Heart left ventricle (tissue), 16 donors: Measurements from ENCODE around the gene RPRD1B. TPM values are rescaled to one million over a fixed set of nuclear protein-coding genes. Genes with fewer than 3 reads are reported as not detected.

Experiments used
- ATAC-seq, 4 donors: fragments of 200-7000 bp; cut with Tn5 transposase; one replicate each; pipeline ENCODE4 v1.9.1; 2020 to 2022; ENCODE audit warnings: moderate library complexity in 4 of 4, mild to moderate bottlenecking in 3 of 4, moderate number of reproducible peaks in 1 of 4
- DNase-seq, 5 donors: peaks; one replicate each; pipeline ENCODE4 v3.0.0-alpha.2; 2020
- H3K27ac ChIP-seq, 12 donors: fragments of 200-600 bp; sonication (generic) in 4 of 12; one replicate each; pipeline versions ENCODE4 v1.5.0 to v1.8.0; 2016 to 2022; ENCODE audit warnings: mild to moderate bottlenecking in 2 of 12
- H3K27me3 ChIP-seq, 9 donors: fragments of 200-600 bp; sonication (generic) in 2 of 9; one replicate each; pipeline versions ENCODE4 v1.5.1 to v1.8.0; 2016 to 2022; ENCODE audit warnings: mild to moderate bottlenecking in 3 of 9
- H3K36me3 ChIP-seq, 9 donors: fragments of 200-600 bp; sonication (generic) in 2 of 9; one replicate each; pipeline versions ENCODE4 v1.5.0 to v1.8.0; 2018 to 2022; ENCODE audit warnings: mild to moderate bottlenecking in 2 of 9
- H3K4me1 ChIP-seq, 12 donors: fragments of 200-600 bp; sonication (generic) in 4 of 12; one replicate each; pipeline versions ENCODE4 v1.5.0 to v1.8.0; 2016 to 2022; ENCODE audit warnings: mild to moderate bottlenecking in 3 of 12
- H3K4me3 ChIP-seq, 12 donors: fragments of 200-600 bp; sonication (generic) in 4 of 12; one replicate each; pipeline versions ENCODE4 v1.5.0 to v1.8.0; 2017 to 2022; ENCODE audit warnings: mild to moderate bottlenecking in 9 of 12, moderate library complexity in 4 of 12
- H3K9me3 ChIP-seq, 12 donors: fragments of 200-600 bp; sonication (generic) in 4 of 12; one replicate each; pipeline versions ENCODE4 v1.5.0 to v1.8.0; 2016 to 2022; ENCODE audit warnings: mild to moderate bottlenecking in 1 of 12
- CTCF ChIP-seq, 12 donors: fragments of 200-600 bp; sonication (generic) in 4 of 12; IDR thresholded peaks; one replicate each; pipeline versions ENCODE4 v1.5.0 to v1.8.0; 2018 to 2022; ENCODE audit warnings: antibody characterized with exemption in 12 of 12, mild to moderate bottlenecking in 5 of 12
- POLR2A ChIP-seq, 2 donors: fragments of 450-650 bp; IDR thresholded peaks; one replicate each; pipeline ENCODE4 v1.6.1; 2017; ENCODE audit warnings: antibody characterized with exemption in 2 of 2, mild to moderate bottlenecking in 2 of 2, moderate library complexity in 2 of 2
- WGBS, 4 donors: extraction: QIAGEN DNeasy Blood & Tissue Kit in 2 of 4; methylation state at CpG; one replicate each; pipeline versions ENCODE4 v1.1.5 to v1.1.7; 2013 to 2018; 5-methylcytosine and 5-hydroxymethylcytosine counted together
- intact Hi-C, 10 donors: fragments of 100-400 bp; cut with DNase I; formaldehyde crosslinking; loops; one replicate each; pipeline versions ENCODE4 v1.11.1 to v1.14.2; 2022
- polyA plus RNA-seq, 2 donors: library from polyadenylated mRNA; stranded (reverse); fragments of 200-250 nt; gene quantifications; one replicate each; pipeline ENCODE4 v1.2.3, GENCODE V29; 2013
- total RNA-seq, 9 donors: library from RNA; depleted of rRNA in 2 of 9; stranded (reverse); fragments of >200 nt in 2 of 9; fragmentation: NEBNext Ultra II Directional in 3 of 9; extraction: Animal tissue kit (Norgen Biotek cat#: 25700) in 3 of 9; gene quantifications; one replicate each; pipeline versions ENCODE4 v1.1.0 to v1.2.4, GENCODE V29; 2016 to 2023
- donor health status: ischemic (EF 13 %, LVEDD 7.1; RV severe dilation, severe dysfunction).
- donor health status: healthy with polysubstance abuse.
- donor health status: DM: no; HTN: yes; CAD: no.
- donor health status: DM: no; HTN: no; CAD: no.
- donor health status: ischemic (EF 25% LVEDD 6.9; RV normal size, moderate dysfunction).
- donor health status: ischemic (EF 25% LVEDD 5.7; RV mildly dilated, moderate dysfunction).
- donor health status: healthy.
- donor health status: DM: yes; HTN: yes; CAD: no.
- donor health status: ischemic (EF 35%, LVEDD 5.7; RV mildly dilated, moderate dysfunction).
- donor health status: nonischemic (EF 11% LVEDD 7.7; RV severe dilation, severe dysfunction).
- donor health status: DM: yes; HTN: yes; CAD: no.
- donor health status: PGD.
- donor health status: ischemic (EF 29% LVEDD 5.4; RV normal size, mild dysfunction).
- donor health status: nonischemic (EF 23%, LVEDD 6.1; RV moderate dilation, normal function).

Gene RPRD1B
- total and polyA plus RNA-seq, 11 donors: 9.1 to 60.2 (median 41.8) TPM

GRCh38 chr20:38011696-38012095, 21.9 kb upstream of the RPRD1B start:
- no peaks in the 10 kb centered on the region for H3K27me3 ChIP-seq
- ATAC-seq (no peak), DNase-seq (no peak)
- 94 to 98% (median 97%) methylated on average over 5 of the region's 5 CpGs for WGBS, 4 donors
- peaks cover 0 to 58% (median 46%) of the 10 kb centered on the region in 9 donors for H3K36me3 ChIP-seq
- H3K4me1 ChIP-seq: peaks cover 0 to 14% (median 0%) of the 10 kb centered on the region in 12 donors
- TF ChIP-seq POLR2A (IDR thresholded peaks at IDR 0.05): no peak
- TF ChIP-seq CTCF (IDR thresholded peaks at IDR 0.05): no peak
- no peak overlapping the region for H3K4me3 ChIP-seq
- no peaks in the 10 kb centered on the region for H3K9me3 ChIP-seq
- no peak overlapping the region for H3K27ac ChIP-seq
- intact Hi-C loops: no loop called here

- WGBS, 4 donors: 86 to 89% (median 88%) methylated on average over 8 of the region's 8 CpGs
- no peak for ATAC-seq
Observed at GRCh38 chr20:38012332-38012731, 21.2 kb upstream of the RPRD1B start.

GRCh38 chr20:38013887-38014286, 19.7 kb upstream of the RPRD1B start:
- 64 to 75% (median 70%) methylated on average over 2 of the region's 2 CpGs for WGBS, 4 donors
- TF ChIP-seq POLR2A (IDR thresholded peaks at IDR 0.05) (no peak), CTCF (IDR thresholded peaks at IDR 0.05) (no peak)
- ATAC-seq (no peak), DNase-seq (no peak)
- Histone ChIP-seq H3K4me1 (peaks cover 0 to 14% (median 0%) of the 10 kb centered on the region in 12 donors), H3K27ac (no peak overlapping the region), H3K27me3 (no peaks in the 10 kb centered on the region), H3K4me3 (no peak overlapping the region), H3K36me3 (peaks cover 0 to 76% (median 60%) of the 10 kb centered on the region in 9 donors), H3K9me3 (peaks cover 0 to 20% (median 11%) of the 10 kb centered on the region in 12 donors)
- intact Hi-C loops: no loop called here

More at GRCh38 chr20:38012332-38012731, 21.2 kb upstream of the RPRD1B start:
- Histone ChIP-seq H3K4me1 (peaks cover 0 to 14% (median 0%) of the 10 kb centered on the region in 12 donors), H3K4me3 (no peak overlapping the region), H3K27ac (no peak overlapping the region), H3K36me3 (peaks cover 0 to 64% (median 50%) of the 10 kb centered on the region in 9 donors), H3K9me3 (peaks cover 0 to 4% (median 0%) of the 10 kb centered on the region in 12 donors), H3K27me3 (no peaks in the 10 kb centered on the region)
- TF ChIP-seq CTCF (IDR thresholded peaks at IDR 0.05) (no peak), POLR2A (IDR thresholded peaks at IDR 0.05) (no peak)
- DNase-seq: no peak
- intact Hi-C loops: no loop called here

GRCh38 chr20:38017959-38018358, 15.6 kb upstream of the RPRD1B start:
- Histone ChIP-seq H3K36me3 (peaks cover 0 to 49% (median 32%) of the 10 kb centered on the region in 9 donors), H3K9me3 (peaks cover 0 to 21% (median 11%) of the 10 kb centered on the region in 12 donors), H3K4me3 (no peak overlapping the region), H3K27ac (no peak overlapping the region), H3K4me1 (peaks cover 0 to 9% (median 0%) of the 10 kb centered on the region in 12 donors), H3K27me3 (no peaks in the 10 kb centered on the region)
- 98 to 100% (median 100%) methylated on average over 1 of the region's 1 CpG for WGBS, 4 donors
- TF ChIP-seq POLR2A (IDR thresholded peaks at IDR 0.05) (no peak), CTCF (IDR thresholded peaks at IDR 0.05) (no peak)
- ATAC-seq (no peak), DNase-seq (no peak)
- intact Hi-C loops: no loop called here
